Testis (tissue), 2 donors: Measurements from ENCODE around the gene SLC6A5.

Experiments used
- POLR2A ChIP-seq: fragments of 450-650 bp; IDR thresholded peaks from one replicate; pipeline ENCODE4 v1.6.1; 2017; ENCODE audit warnings: antibody characterized with exemption, mild to moderate bottlenecking, moderate library complexity
- TF ChIP-seq, protein P1 (sequence below), 3 experiments: fragments of 450-650 bp in 2 of 3; fragments of 200-600 bp in 1 of 3; sonication (generic) in 1 of 3; IDR thresholded peaks; one replicate each; pipeline ENCODE4 v1.5.1; 2016 to 2019; ENCODE audit warnings: antibody characterized with exemption in 3 of 3, mild to moderate bottlenecking in 2 of 3, moderate library complexity in 1 of 3

- TF ChIP-seq, protein P1, sequence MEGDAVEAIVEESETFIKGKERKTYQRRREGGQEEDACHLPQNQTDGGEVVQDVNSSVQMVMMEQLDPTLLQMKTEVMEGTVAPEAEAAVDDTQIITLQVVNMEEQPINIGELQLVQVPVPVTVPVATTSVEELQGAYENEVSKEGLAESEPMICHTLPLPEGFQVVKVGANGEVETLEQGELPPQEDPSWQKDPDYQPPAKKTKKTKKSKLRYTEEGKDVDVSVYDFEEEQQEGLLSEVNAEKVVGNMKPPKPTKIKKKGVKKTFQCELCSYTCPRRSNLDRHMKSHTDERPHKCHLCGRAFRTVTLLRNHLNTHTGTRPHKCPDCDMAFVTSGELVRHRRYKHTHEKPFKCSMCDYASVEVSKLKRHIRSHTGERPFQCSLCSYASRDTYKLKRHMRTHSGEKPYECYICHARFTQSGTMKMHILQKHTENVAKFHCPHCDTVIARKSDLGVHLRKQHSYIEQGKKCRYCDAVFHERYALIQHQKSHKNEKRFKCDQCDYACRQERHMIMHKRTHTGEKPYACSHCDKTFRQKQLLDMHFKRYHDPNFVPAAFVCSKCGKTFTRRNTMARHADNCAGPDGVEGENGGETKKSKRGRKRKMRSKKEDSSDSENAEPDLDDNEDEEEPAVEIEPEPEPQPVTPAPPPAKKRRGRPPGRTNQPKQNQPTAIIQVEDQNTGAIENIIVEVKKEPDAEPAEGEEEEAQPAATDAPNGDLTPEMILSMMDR (IDR thresholded peaks at IDR 0.05): no peak
- no peak for TF ChIP-seq POLR2A
These were observed 16.2 kb upstream of the SLC6A5 start for GRCh38 chr11:20583201-20583600.
